ENCODE results near the gene FSTL3. TPM values are rescaled to one million over a fixed set of nuclear protein-coding genes. Genes with fewer than 3 reads are reported as not detected.
A peak's percentile ranks its signal among the peaks of the same experiment; 100 is the strongest.

The FSTL3 gene
- total and polyA plus RNA-seq, 2 of the 13 experiments (the other 11 are each of a cell fraction or from before 2014, with no cell fraction given), result 13.5 to 15.6 TPM

GRCh38 chr19:677201-677600, 1.0 kb downstream of the FSTL3 start (continued):
- TF ChIP-seq ZFP90 (CRISPR knock-in tag; IDR thresholded peaks at IDR 0.05; ENCODE audit: borderline replicate concordance), result no peak
- TF ChIP-seq ZNF740 (CRISPR knock-in tag; IDR thresholded peaks at IDR 0.05), result peak; percentile 82
- TF ChIP-seq, protein P1, sequence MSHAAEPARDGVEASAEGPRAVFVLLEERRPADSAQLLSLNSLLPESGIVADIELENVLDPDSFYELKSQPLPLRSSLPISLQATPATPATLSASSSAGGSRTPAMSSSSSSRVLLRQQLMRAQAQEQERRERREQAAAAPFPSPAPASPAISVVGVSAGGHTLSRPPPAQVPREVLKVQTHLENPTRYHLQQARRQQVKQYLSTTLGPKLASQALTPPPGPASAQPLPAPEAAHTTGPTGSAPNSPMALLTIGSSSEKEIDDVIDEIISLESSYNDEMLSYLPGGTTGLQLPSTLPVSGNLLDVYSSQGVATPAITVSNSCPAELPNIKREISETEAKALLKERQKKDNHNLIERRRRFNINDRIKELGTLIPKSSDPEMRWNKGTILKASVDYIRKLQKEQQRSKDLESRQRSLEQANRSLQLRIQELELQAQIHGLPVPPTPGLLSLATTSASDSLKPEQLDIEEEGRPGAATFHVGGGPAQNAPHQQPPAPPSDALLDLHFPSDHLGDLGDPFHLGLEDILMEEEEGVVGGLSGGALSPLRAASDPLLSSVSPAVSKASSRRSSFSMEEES (CRISPR knock-in tag; IDR thresholded peaks at IDR 0.05), result no peak
- TF ChIP-seq SMYD3 (CRISPR knock-in tag; IDR thresholded peaks at IDR 0.05), result no peak
- TF ChIP-seq, protein P2, sequence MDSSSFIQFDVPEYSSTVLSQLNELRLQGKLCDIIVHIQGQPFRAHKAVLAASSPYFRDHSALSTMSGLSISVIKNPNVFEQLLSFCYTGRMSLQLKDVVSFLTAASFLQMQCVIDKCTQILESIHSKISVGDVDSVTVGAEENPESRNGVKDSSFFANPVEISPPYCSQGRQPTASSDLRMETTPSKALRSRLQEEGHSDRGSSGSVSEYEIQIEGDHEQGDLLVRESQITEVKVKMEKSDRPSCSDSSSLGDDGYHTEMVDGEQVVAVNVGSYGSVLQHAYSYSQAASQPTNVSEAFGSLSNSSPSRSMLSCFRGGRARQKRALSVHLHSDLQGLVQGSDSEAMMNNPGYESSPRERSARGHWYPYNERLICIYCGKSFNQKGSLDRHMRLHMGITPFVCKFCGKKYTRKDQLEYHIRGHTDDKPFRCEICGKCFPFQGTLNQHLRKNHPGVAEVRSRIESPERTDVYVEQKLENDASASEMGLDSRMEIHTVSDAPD (CRISPR knock-in tag; IDR thresholded peaks at IDR 0.05), result no peak
- no peak for TF ChIP-seq EP300 (IDR thresholded peaks at IDR 0.05; ENCODE audit: low read depth in 2 of 2, low read length in 2 of 2)
- TF ChIP-seq EP300 (CRISPR knock-in tag; IDR thresholded peaks at IDR 0.05; ENCODE audit: borderline replicate concordance), result no peak
- TF ChIP-seq CREBL2 (CRISPR knock-in tag; IDR thresholded peaks at IDR 0.05; ENCODE audit: borderline replicate concordance), result no peak

All from HepG2 (cell line).